CD4-positive, alpha-beta memory T cell (primary cell): Measurements from ENCODE around the gene PRKRIP1. TPM values are rescaled to one million over a fixed set of nuclear protein-coding genes. Genes with fewer than 3 reads are reported as not detected.

Experiments
- microRNA-seq: library from miRNA; unstranded; fragments of <30 nt; microRNA quantifications from one replicate; pipeline ENCODE4 v1.2.0, GENCODE V29; 2021; ENCODE audit warnings: borderline replicate concordance, borderline number of aligned reads, borderline microRNAs expressed, mixed read lengths
- polyA plus RNA-seq, 2 donors: library from polyadenylated mRNA; unstranded; fragments of 300-500 nt; fragmentation: Illumina TruSeq; gene quantifications; one replicate each; pipeline ENCODE4 v1.2.3, GENCODE V29; 2021
- total RNA-seq, 2 experiments: library from RNA; stranded (reverse); gene quantifications; one replicate each; pipeline ENCODE4 v1.2.3, GENCODE V29; 2021

PRKRIP1 gene
- total and polyA plus RNA-seq, 4 experiments from 2014 or later, result 9.7 to 47.6 (median 32.4) TPM

Small RNA genes lying within 50 kb of the gene (microRNA-seq; reads per million reads assigned to microRNA genes)
- gene MIR4467 (not detected), gene MIR5090 (3.1 reads per million, percentile 13 among the genes with 10 or more reads in this experiment), gene MIR548O (not detected)

Other genes with a start within 250 kb of the PRKRIP1 start
- 1 to 10 TPM in 1 of 2 experiments, under 1 TPM in 1; 0.79 to 1.2 TPM for gene SH2B2, start 109.5 kb upstream of the PRKRIP1 start, total RNA-seq
- under 1 TPM in 1 of 2 donors, not detected in 1; 0.69 TPM for gene SH2B2, start 109.5 kb upstream of the PRKRIP1 start, polyA plus RNA-seq
- not detected for gene SPDYE6, start 39.9 kb upstream of the PRKRIP1 start, total RNA-seq
- gene SPDYE6, start 39.9 kb upstream of the PRKRIP1 start, polyA plus RNA-seq, result under 1 TPM; 0.14 to 0.73 TPM
- 10 to 100 TPM; 29.0 to 31.6 TPM for gene ORAI2, start 37.2 kb downstream of the PRKRIP1 start, total RNA-seq
- gene ORAI2, start 37.2 kb downstream of the PRKRIP1 start, polyA plus RNA-seq, result 10 to 100 TPM; 42.9 to 53.3 TPM
- 10 to 100 TPM; 11.8 to 11.9 TPM for gene ALKBH4, start 68.5 kb downstream of the PRKRIP1 start, total RNA-seq
- 10 to 100 TPM; 15.7 to 16.6 TPM for gene ALKBH4, start 68.5 kb downstream of the PRKRIP1 start, polyA plus RNA-seq
- gene LRWD1, start 68.6 kb downstream of the PRKRIP1 start, total RNA-seq, result 10 to 100 TPM; 26.0 to 28.5 TPM
- 10 to 100 TPM; 12.9 to 15.2 TPM for gene LRWD1, start 68.6 kb downstream of the PRKRIP1 start, polyA plus RNA-seq
- 10 to 100 TPM; 35.8 to 38.2 TPM for gene POLR2J, start 82.6 kb downstream of the PRKRIP1 start, total RNA-seq
- gene POLR2J, start 82.6 kb downstream of the PRKRIP1 start, polyA plus RNA-seq, result 100 to 1,000 TPM; 122 to 126 TPM
- 10 to 100 TPM; 15.2 to 15.8 TPM for gene RASA4B, start 121.4 kb downstream of the PRKRIP1 start, total RNA-seq
- gene RASA4B, start 121.4 kb downstream of the PRKRIP1 start, polyA plus RNA-seq, result 10 to 100 TPM in 1 of 2 donors, 1 to 10 TPM in 1; 5.0 to 11.5 TPM
- gene UPK3BL2, start 147.3 kb downstream of the PRKRIP1 start, total RNA-seq, result 10 to 100 TPM; 46.0 to 51.1 TPM
- 1 to 10 TPM in 1 of 2 donors, under 1 TPM in 1; 0.94 to 5.5 TPM for gene UPK3BL2, start 147.3 kb downstream of the PRKRIP1 start, polyA plus RNA-seq
- under 1 TPM; 0.20 to 0.28 TPM for gene SPDYE2, start 154.9 kb downstream of the PRKRIP1 start, total RNA-seq
- gene SPDYE2, start 154.9 kb downstream of the PRKRIP1 start, polyA plus RNA-seq, result 1 to 10 TPM in 1 of 2 donors, not detected in 1; 1.7 TPM
- 100 to 1,000 TPM in 1 of 2 experiments, 10 to 100 TPM in 1; 94.1 to 119 TPM for gene POLR2J3, start 176.2 kb downstream of the PRKRIP1 start, total RNA-seq
- gene POLR2J3, start 176.2 kb downstream of the PRKRIP1 start, polyA plus RNA-seq, result 10 to 100 TPM; 21.0 to 58.9 TPM
- 10 to 100 TPM; 37.8 to 43.3 TPM for gene RASA4, start 220.4 kb downstream of the PRKRIP1 start, total RNA-seq
- 10 to 100 TPM in 1 of 2 donors, 1 to 10 TPM in 1; 7.7 to 24.3 TPM for gene RASA4, start 220.4 kb downstream of the PRKRIP1 start, polyA plus RNA-seq
- gene UPK3BL1, start 246.4 kb downstream of the PRKRIP1 start, total RNA-seq, result 10 to 100 TPM; 43.3 to 46.3 TPM
- 10 to 100 TPM; 20.1 to 26.8 TPM for gene UPK3BL1, start 246.4 kb downstream of the PRKRIP1 start, polyA plus RNA-seq